HFFc6 (cell line): ENCODE measurements around the gene MAML1. TPM values are rescaled to one million over a fixed set of nuclear protein-coding genes. Genes with fewer than 3 reads are reported as not detected.
A peak's percentile ranks its signal among the peaks of the same experiment; 100 is the strongest.
"Not testable (repeated sequence)": the region's sequence is repeated elsewhere in the genome, so short reads cannot be mapped to it uniquely, and the experiment has no call there.

Experiments
- DNase-seq: peaks from one replicate; pipeline ENCODE4 v3.0.0-alpha.2; 2018
- H3K27ac Mint-ChIP-seq: 2 replicates; pipeline ENCODE4 v1.8.0; 2020; ENCODE audit warnings: mild to moderate bottlenecking, mixed read lengths
- H3K27me3 Mint-ChIP-seq: 2 replicates; pipeline ENCODE4 v1.8.0; 2021; ENCODE audit warnings: mild to moderate bottlenecking, moderate library complexity, mixed read lengths; ENCODE audit not compliant: insufficient read depth
- H3K36me3 Mint-ChIP-seq: 2 replicates; pipeline ENCODE4 v1.8.0; 2021; ENCODE audit warnings: low read depth, mixed read lengths
- H3K4me1 Mint-ChIP-seq: 2 replicates; pipeline ENCODE4 v1.8.0; 2020; ENCODE audit warnings: low read depth, mixed read lengths
- H3K4me3 Mint-ChIP-seq: 2 replicates; pipeline ENCODE4 v1.8.0; 2020; ENCODE audit warnings: mild to moderate bottlenecking, moderate library complexity, mixed read lengths
- H3K9me3 Mint-ChIP-seq: 2 replicates; pipeline ENCODE4 v1.8.0; 2020; ENCODE audit warnings: mild to moderate bottlenecking, mixed read lengths
- CTCF ChIP-seq: fragments of 200-600 bp; sonication (generic); IDR thresholded peaks from 2 replicates; pipeline ENCODE4 v1.5.0; 2021; ENCODE audit warnings: antibody characterized with exemption, mild to moderate bottlenecking
- total RNA-seq, 6 experiments: library from RNA; stranded (reverse); fragmentation: NEBNext Ultra II Directional; extraction: Animal tissue kit (Norgen Biotek cat#: 25700); gene quantifications; 2 replicates in 1 of 6; 3 replicates in 5 of 6; pipeline ENCODE4 v1.2.3, GENCODE V29; 2021

The MAML1 gene
- total RNA-seq, 6 experiments from 2014 or later = 14.9 to 17.7 (median 16.5) TPM

- Mint-ChIP-seq H3K27me3 (peaks cover 6% of the 10 kb centered on the region; the same call in 1 of the 2 replicates), H3K9me3 (no peaks in the 10 kb centered on the region), H3K4me3 (no peak overlapping the region), H3K36me3 (no peaks in the 10 kb centered on the region), H3K27ac (no peak overlapping the region), H3K4me1 (no peaks in the 10 kb centered on the region; the same call in 1 of the 2 replicates)
- no peak for TF ChIP-seq CTCF
- no peak for DNase-seq
Observed at GRCh38 chr5:179788193-179788854, 55.7 kb downstream of the MAML1 start.

DNA sequence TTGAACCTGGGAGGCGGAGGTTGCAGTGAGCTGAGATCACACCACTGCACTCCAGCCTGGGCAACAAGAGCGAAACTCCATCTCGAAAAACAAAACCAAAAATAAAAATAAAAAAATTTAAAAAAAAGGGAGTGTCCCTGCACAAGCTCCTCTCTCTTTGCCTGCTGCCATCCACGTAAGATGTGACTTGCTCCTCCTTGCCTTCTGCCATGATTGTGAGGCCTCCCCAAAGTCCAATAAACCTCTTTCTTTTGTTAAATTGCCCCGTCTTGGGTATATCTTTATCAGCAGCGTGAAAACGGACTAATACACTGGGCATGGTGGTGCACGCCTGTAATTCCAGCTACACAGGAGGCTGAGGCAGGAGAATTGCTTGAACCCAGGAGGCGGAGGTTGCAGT lies 56.7 kb downstream of the MAML1 start:
- not testable (repeated sequence) for H3K36me3 Mint-ChIP-seq, DNase-seq, H3K27ac Mint-ChIP-seq, H3K27me3 Mint-ChIP-seq, H3K4me3 Mint-ChIP-seq, H3K4me1 Mint-ChIP-seq, H3K9me3 Mint-ChIP-seq

DNA sequence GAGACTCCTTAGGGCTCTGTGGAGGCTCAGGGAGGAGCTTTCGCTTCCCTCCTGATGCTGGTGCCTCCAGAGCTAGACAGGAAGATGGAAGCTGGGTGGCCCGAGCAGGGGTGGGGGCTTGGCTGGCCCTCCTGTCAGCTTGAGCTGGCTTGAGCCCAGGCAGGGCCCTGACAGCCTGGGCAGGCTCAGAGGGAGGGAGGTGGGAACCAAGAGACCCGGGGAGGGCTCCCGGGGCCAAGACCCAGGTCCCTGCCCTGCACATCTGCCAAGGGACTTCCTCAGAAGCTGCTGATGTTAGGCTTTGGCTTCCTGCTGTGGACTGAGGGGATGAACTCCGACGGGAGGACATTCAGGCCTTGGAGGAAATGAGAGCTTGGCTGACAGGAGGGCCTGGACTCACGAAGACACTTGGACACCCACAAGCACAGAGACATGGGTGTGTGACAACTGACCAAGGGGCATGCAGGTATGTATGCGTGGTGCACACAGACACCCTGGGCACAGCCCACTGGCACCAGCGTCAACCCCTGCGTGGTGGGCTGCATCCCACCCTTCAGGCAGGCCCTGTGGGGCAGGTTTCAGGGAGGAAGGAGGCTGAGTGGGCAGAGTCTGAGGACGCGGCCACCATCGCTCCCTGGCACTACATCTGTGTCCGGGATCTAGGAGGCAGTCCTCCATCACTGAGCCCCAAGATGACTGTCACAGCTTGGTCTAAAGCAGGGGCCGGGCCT lies 59.4 kb downstream of the MAML1 start:
- TF ChIP-seq CTCF = no peak
- Mint-ChIP-seq H3K4me1 (peaks cover 5% of the 10 kb centered on the region), H3K27me3 (peaks cover 1% of the 10 kb centered on the region; the same call in 1 of the 2 replicates), H3K4me3 (no peak overlapping the region), H3K27ac (no peak overlapping the region), H3K36me3 (no peaks in the 10 kb centered on the region; the same call in 1 of the 2 replicates), H3K9me3 (no peaks in the 10 kb centered on the region)
- DNase-seq = no peak

GRCh38 chr5:179792612-179793467 lies 60.2 kb downstream of the MAML1 start:
- no peak for TF ChIP-seq CTCF
- H3K4me3 Mint-ChIP-seq = no peak overlapping the region
- no peak for DNase-seq

DNA sequence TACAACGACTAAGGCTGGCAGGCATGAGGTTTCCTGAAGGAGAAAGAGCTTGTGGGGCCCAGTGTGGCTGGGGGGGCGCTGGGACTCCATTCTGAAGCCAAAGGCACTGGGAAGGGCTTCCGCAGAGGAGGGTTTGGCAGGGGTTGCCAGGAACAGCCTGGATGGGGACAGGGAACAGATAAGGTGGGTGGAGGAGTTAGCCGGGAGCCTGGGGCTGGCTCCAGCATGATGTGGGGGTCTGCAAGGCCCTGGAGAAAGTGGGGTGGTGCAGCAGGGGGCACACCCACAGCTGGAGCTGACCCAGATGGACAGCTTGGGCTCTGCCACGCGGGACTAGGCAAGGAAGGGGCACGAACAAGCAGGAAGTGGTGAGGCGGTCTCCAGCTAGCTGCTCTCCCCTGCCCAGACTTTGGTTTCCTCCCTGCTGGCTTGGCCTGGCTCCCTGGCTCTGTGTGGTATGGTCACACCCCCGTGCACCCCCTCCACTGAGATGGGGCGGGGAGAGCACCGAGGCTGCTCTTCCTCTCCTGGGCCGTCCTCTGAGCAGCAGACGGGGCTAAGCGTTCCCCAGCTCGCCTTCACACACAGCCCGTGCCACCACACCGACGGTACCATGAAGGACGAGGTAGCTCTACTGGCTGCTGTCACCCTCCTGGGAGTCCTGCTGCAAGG lies 61.0 kb downstream of the MAML1 start, which contains the start of gene LTC4S:
Gene LTC4S (plus strand): TSS at position 519 of the 672 bp plus-strand sequence. CDS start 95 bp downstream, at position 614.
- TF ChIP-seq CTCF = no peak
- peaks cover 1% of the 10 kb centered on the region; the same call in 1 of the 2 replicates for H3K27me3 Mint-ChIP-seq
- peak within 1 kb of the TSS; percentile 39 for H3K4me3 Mint-ChIP-seq
- peaks cover 7% of the 10 kb centered on the region for H3K4me1 Mint-ChIP-seq
- H3K27ac Mint-ChIP-seq = no peak within 1 kb of the TSS; the same call in 1 of the 2 replicates
- no peaks in the 10 kb centered on the region; the same call in 1 of the 2 replicates for H3K36me3 Mint-ChIP-seq
- no peak for DNase-seq
- no peaks in the 10 kb centered on the region for H3K9me3 Mint-ChIP-seq

More at GRCh38 chr5:179792612-179793467, 60.2 kb downstream of the MAML1 start:
- no peaks in the 10 kb centered on the region for H3K9me3 Mint-ChIP-seq
- H3K36me3 Mint-ChIP-seq = no peaks in the 10 kb centered on the region; the same call in 1 of the 2 replicates
- peaks cover 7% of the 10 kb centered on the region for H3K4me1 Mint-ChIP-seq
- no peak overlapping the region for H3K27ac Mint-ChIP-seq
- H3K27me3 Mint-ChIP-seq = peaks cover 1% of the 10 kb centered on the region; the same call in 1 of the 2 replicates
